G401 (cell line): ENCODE data around the gene NDUFA13. TPM values are rescaled to one million over a fixed set of nuclear protein-coding genes. Genes with fewer than 3 reads are reported as not detected.

ENCODE experiments used
- DNase-seq: peaks from one replicate; pipeline ENCODE4 v3.0.0-alpha.2; 2015; ENCODE audit warnings: low spot score
- in situ Hi-C: cut with HindIII; loops from 2 replicates; pipeline ENCODE4 v1.10.0; 2016; ENCODE audit warnings: low sequenced_read_pairs, mixed read lengths
- total RNA-seq: library from RNA; depleted of rRNA; stranded (reverse); fragments of >200 nt; shearing (Covaris generic); gene quantifications from 2 replicates; pipeline ENCODE4 v1.2.3, GENCODE V29; 2014

NDUFA13 gene
- total RNA-seq, 1 experiment from 2014 or later: 182 TPM

- in situ Hi-C loops: no loop called here
- no peak for DNase-seq
Observed at GRCh38 chr19:19540715-19541515, 24.9 kb downstream of the NDUFA13 start.

- in situ Hi-C loops: no loop called here
- DNase-seq: no peak
Observed at GRCh38 chr19:19541616-19542015, 25.6 kb downstream of the NDUFA13 start.

- in situ Hi-C loops: no loop called here
- DNase-seq: no peak
Observed at GRCh38 chr19:19542507-19542906, 26.5 kb downstream of the NDUFA13 start.

GRCh38 chr19:19543101-19543500 lies 27.1 kb downstream of the NDUFA13 start:
- in situ Hi-C loops: no loop called here
- no peak for DNase-seq

DNA sequence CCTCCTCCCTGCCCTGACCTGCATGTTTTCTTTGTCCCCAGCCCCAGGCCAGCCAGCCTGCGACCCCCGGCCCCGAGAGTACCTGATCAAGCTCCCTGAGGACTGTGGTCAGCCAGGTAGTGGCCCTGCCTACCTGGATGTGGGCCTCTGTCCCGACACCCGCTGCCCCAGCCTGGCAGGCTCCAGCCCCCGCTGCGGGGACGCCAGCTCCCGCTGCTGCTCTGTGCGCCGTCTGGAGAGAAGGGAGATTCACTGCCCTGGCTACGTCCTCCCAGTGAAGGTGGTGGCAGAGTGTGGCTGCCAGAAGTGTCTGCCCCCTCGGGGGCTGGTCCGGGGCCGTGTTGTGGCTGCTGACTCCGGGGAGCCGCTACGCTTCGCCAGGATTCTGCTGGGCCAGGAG lies 27.6 kb downstream of the NDUFA13 start:
- in situ Hi-C loops: no loop called here
- no peak for DNase-seq

DNA sequence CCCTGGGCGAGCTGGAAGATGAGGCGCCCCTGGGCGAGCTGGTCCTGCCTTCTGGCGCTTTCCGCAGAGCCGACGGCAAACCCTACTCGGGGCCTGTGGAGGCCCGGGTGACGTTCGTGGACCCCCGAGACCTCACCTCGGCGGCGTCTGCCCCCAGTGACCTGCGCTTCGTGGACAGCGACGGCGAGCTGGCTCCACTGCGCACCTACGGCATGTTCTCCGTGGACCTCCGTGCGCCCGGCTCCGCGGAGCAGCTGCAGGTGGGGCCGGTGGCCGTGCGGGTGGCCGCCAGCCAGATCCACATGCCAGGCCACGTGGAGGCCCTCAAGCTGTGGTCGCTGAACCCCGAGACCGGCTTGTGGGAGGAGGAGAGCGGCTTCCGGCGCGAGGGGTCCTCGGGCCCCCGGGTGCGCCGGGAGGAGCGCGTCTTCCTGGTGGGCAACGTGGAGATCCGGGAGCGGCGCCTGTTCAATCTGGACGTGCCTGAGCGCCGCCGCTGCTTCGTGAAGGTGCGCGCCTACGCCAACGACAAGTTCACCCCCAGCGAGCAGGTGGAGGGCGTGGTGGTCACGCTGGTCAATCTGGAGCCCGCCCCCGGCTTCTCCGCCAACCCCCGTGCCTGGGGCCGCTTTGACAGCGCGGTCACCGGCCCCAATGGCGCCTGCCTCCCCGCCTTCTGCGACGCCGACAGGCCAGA lies 28.4 kb downstream of the NDUFA13 start:
- in situ Hi-C loops: no loop called here
- DNase-seq: no peak

- in situ Hi-C loops: no loop called here
Observed at GRCh38 chr19:19544954-19545591, 29.0 kb downstream of the NDUFA13 start.

GRCh38 chr19:19545707-19546106 lies 29.7 kb downstream of the NDUFA13 start:
- DNase-seq: no peak
- in situ Hi-C loops: no loop called here

More at GRCh38 chr19:19544954-19545591, 29.0 kb downstream of the NDUFA13 start:
- DNase-seq: no peak

DNA sequence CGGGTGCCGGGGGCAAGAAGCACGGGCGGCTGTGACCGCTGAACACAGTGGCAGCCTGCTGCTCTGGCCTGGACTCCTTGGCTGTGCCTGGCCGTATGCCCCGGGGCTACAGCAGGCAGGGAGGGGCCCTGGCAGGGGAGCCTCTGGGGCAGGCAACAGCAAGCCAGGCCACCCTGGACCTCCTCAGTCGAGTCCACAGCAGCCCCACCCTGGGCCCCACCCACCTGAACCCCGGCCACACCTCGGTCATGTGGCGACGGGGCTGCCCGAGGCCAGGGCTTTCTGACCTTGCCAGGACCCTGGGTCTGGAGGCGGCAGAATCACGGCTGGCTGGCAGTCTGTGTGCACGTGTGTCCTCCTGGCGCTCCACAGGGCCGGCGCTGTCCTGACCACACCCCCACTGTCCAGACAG lies 30.7 kb downstream of the NDUFA13 start:
- DNase-seq: no peak
- in situ Hi-C loops: no loop called here

DNA sequence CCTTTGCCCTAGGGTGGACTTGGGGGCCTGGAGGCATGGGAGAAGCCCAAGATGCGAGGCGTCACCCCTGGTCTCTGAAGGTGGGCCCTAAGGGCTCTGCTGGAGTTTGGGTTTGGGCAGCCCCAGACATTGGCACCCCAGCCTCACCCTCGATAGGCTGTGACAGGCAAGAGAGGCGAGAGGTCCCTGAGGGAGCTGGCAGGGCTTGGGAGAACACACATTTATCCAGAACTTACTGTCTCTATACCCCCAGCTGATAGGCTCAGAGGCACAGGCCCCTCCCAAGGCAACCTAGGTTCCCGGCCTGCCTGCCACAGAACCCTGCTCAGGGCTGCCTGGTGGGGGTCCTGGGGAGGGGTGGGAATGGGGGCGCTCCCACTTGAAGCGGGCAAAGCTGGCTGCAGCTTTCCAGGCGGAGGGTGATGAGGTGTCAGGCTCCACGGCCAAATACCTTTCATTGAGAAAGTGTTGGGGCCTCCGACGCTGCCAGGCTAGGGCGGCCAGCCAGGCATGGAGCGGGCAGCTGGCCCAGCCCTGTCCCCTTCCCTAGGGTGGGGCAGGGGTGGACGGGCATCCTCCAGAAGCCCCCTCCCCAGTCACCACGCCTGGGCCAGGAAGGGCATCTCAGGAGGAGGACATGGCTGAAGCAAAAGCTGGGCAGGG lies 31.8 kb downstream of the NDUFA13 start:
- no peak for DNase-seq
- in situ Hi-C loops: no loop called here

- in situ Hi-C loops: no loop called here
- DNase-seq: no peak
Observed at GRCh38 chr19:19548915-19549759, 33.1 kb downstream of the NDUFA13 start.

DNA sequence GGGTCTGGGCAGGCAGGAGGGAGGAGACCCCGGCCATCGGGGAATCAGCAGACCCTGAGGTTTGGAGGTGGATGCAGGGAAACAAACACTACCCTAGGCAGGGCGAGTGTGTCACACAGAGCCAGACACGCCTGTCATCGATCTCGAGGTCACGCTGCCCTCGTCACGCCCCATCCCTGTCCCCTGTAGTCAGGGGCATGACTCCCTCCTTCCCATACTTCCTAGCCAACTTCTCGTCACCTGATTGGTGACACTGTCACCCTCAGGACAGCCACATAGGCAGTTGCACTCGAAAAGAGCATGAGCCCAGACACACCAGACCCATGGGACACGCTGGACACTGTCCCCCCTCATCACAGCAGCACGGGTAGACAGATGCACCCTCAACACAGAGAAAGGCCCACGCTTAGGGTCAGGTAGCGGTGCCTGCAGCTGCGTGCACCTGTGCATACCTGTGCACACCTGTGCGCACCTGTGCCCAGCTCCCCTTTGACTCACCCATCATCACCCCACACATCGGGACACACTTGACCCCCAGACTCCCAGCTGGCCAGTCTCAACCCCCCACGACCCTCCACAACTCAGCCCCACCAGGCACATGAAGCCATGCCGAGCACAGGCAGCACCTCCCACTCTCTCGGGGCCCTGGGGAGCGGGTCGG lies 33.9 kb downstream of the NDUFA13 start:
- DNase-seq: no peak
- in situ Hi-C loops: no loop called here

- DNase-seq: no peak
- in situ Hi-C loops: no loop called here
Observed at GRCh38 chr19:19550485-19550929, 34.5 kb downstream of the NDUFA13 start.

DNA sequence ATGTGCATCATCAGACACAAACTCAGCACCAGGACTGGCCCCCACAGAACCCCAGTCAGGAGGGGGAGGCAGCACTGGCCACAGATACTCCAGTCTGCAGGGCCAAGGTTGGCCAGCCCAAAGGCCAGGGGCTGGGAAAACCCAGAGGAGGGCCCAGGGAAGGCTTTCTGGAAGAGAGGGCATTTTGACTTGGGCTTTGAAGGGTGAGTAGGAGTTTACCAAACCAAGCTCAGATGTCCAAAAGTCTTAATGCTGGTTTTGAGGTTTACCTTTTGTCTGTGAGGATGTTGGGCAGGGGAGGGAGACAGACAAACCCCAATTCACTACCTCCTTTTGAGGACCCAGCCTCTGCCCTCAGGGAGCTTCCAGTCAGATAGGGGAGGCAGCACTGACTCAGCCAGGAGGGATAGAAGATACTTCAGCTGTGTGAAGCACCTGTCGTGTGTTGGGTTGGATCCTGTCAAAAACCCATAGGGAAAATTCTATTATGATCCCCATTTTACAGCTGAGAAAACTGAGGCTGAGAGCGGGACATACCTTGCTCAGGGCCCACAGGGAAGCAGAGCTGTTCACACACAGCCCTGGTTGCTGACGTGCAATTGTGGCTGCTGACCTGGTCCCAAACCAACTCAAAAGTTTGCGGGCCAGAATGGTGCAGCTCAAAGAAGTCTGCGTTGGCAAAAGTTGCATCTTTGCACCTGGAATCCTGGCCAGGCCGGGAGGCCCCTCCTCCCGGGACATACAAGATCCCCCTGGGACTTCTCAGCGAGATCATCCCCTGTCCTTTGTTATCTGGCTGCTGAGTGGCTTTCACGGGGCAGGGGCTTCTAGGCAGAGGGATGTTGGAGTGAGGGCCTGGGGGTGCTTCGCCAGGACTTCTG lies 35.2 kb downstream of the NDUFA13 start:
- DNase-seq: no peak
- in situ Hi-C loops: no loop called here

DNA sequence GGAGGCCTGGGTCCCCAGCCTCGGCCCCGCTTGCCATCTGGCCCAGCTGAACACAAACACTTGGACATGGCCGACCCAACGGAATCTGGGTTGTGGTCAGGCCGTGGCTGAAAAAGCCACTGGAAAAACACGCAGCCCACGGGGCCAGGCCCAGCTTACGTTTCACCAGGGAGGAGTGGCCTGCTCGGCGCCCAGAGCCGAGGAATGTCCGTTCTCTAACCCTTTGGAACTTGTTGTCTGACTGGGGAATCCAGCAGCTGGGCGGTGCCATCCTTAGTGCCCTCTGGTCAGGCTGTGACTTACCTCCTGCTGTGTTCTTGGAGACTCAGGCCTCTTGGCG lies 35.8 kb downstream of the NDUFA13 start:
- in situ Hi-C loops: no loop called here
- no peak for DNase-seq

- in situ Hi-C loops: no loop called here
- no peak for DNase-seq
Observed at GRCh38 chr19:19552798-19553197, 36.8 kb downstream of the NDUFA13 start.

GRCh38 chr19:19553670-19554069 lies 37.6 kb downstream of the NDUFA13 start:
- in situ Hi-C loops: no loop called here
- no peak for DNase-seq
